ENCODE data around the gene CTBP2. TPM values are rescaled to one million over a fixed set of nuclear protein-coding genes. Genes with fewer than 3 reads are reported as not detected.

The CTBP2 gene
- total RNA-seq, 2 experiments from 2014 or later: 0.17 TPM; not detected in 1

DNA sequence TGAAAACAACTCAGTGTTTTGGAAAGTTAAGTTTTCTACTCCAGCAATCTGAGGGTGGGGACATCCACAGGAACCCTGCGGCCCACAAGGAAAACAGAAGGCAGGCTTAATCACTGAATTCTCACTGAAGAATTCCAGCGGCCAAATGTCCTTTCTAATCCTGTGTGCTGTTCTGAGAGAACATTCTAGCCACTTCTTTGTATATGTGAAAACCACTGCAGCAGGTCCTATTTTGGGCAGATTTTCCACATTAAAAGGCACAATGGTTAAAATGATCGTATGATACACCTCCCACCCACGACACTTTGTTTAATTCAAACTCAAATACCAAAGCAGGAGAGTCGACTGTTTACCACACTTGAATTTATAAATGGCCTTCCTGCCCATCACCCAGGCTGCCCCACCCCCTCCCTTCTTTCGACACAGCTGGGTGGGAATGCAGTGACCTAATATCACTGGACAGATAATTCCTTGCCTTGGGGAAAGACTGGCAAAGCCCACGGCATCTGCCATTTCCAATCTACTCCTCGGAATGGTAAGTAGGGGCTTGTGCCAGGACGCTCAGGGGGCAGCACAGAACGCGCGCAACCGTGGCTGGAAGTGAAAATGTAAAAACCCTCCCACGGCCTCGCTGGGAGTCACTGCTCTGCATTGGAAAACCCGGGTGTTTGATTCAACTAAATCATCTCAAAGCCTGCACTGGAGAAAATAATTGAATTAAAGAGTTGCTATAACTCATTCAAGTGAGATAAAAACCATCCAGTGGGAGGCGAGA lies 67.0 kb downstream of the CTBP2 start:
- Histone ChIP-seq H3K27ac (ENCODE audit: low read depth in 1 of 2, low read length in 2 of 2) (no peak overlapping the region), H3K36me3 (ENCODE audit: insufficient read depth, low read length) (no peaks in the 10 kb centered on the region), H3K4me1 (ENCODE audit: insufficient read depth, low read length) (no peaks in the 10 kb centered on the region), H3K9me3 (ENCODE audit: control insufficient read depth in 1 of 2, insufficient read depth in 1 of 2, low read length in 2 of 2) (peaks cover 0 to 5% of the 10 kb centered on the region in 2 experiments), H3K4me3 (ENCODE audit: low read length) (no peak overlapping the region), H3K27me3 (ENCODE audit: control insufficient read depth in 1 of 2, insufficient read depth in 2 of 2, low read length in 2 of 2) (peaks cover 0 to 4% of the 10 kb centered on the region in 2 experiments)
- no peaks in the 10 kb centered on the region for H3K9me3 Mint-ChIP-seq
- H3K4me1 Mint-ChIP-seq (ENCODE audit: low read depth): no peaks in the 10 kb centered on the region
- no peaks in the 10 kb centered on the region for H3K27me3 Mint-ChIP-seq
- no peak overlapping the region for H3K27ac Mint-ChIP-seq
- ATAC-seq (ENCODE audit: poor library complexity) (no peak), DNase-seq (no peak)
- CTCF ChIA-PET: no interaction called here
- no peaks in the 10 kb centered on the region for H3K36me3 Mint-ChIP-seq (ENCODE audit: low read depth)
- H3K4me3 Mint-ChIP-seq: no peak overlapping the region
- intact Hi-C loops (cut with DNase I, micrococcal nuclease): no loop called here
- POLR2A ChIA-PET: no interaction called here
- TF ChIP-seq, protein P1, sequence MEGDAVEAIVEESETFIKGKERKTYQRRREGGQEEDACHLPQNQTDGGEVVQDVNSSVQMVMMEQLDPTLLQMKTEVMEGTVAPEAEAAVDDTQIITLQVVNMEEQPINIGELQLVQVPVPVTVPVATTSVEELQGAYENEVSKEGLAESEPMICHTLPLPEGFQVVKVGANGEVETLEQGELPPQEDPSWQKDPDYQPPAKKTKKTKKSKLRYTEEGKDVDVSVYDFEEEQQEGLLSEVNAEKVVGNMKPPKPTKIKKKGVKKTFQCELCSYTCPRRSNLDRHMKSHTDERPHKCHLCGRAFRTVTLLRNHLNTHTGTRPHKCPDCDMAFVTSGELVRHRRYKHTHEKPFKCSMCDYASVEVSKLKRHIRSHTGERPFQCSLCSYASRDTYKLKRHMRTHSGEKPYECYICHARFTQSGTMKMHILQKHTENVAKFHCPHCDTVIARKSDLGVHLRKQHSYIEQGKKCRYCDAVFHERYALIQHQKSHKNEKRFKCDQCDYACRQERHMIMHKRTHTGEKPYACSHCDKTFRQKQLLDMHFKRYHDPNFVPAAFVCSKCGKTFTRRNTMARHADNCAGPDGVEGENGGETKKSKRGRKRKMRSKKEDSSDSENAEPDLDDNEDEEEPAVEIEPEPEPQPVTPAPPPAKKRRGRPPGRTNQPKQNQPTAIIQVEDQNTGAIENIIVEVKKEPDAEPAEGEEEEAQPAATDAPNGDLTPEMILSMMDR (IDR thresholded peaks at IDR 0.05): no peak

DNA sequence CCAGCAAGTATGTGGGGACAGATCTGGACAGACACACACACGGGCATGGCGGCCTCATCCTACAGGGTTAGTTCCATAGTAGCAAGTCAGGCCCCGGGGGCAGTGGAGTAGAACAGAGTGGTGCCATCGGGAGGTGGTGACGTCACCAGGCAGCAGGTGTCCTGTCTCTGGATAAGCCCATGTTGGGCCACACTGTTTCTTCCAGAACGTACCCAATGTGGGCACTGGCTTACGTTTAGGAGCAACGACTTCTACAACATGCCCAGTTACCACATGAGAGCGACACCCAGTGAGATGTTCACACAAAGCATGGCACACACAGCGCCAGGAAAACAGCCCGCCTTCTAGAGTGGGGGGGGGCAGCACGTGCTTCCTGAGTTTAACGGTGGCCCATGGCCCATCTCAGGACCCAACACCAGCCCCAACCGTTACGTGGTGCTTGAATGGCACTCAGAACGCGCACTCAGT lies 67.8 kb downstream of the CTBP2 start:
- CTCF ChIA-PET: no interaction called here
- POLR2A ChIA-PET: no interaction called here
- Histone ChIP-seq H3K4me1 (ENCODE audit: insufficient read depth, low read length) (no peaks in the 10 kb centered on the region), H3K36me3 (ENCODE audit: insufficient read depth, low read length) (no peaks in the 10 kb centered on the region), H3K4me3 (ENCODE audit: low read length) (no peak overlapping the region), H3K9me3 (ENCODE audit: control insufficient read depth in 1 of 2, insufficient read depth in 1 of 2, low read length in 2 of 2) (peaks cover 0 to 5% of the 10 kb centered on the region in 2 experiments), H3K27ac (ENCODE audit: low read depth in 1 of 2, low read length in 2 of 2) (no peak overlapping the region), H3K27me3 (ENCODE audit: control insufficient read depth in 1 of 2, insufficient read depth in 2 of 2, low read length in 2 of 2) (peaks cover 0 to 4% of the 10 kb centered on the region in 2 experiments)
- no peaks in the 10 kb centered on the region for H3K36me3 Mint-ChIP-seq (ENCODE audit: low read depth)
- intact Hi-C loops (cut with DNase I, micrococcal nuclease): no loop called here
- ATAC-seq (ENCODE audit: poor library complexity): no peak
- no peaks in the 10 kb centered on the region for H3K4me1 Mint-ChIP-seq (ENCODE audit: low read depth)
- no peaks in the 10 kb centered on the region for H3K9me3 Mint-ChIP-seq
- TF ChIP-seq, protein P1 (IDR thresholded peaks at IDR 0.05): no peak
- DNase-seq: no peak
- H3K27me3 Mint-ChIP-seq: no peaks in the 10 kb centered on the region
- H3K4me3 Mint-ChIP-seq: no peak overlapping the region
- H3K27ac Mint-ChIP-seq: no peak overlapping the region

DNA sequence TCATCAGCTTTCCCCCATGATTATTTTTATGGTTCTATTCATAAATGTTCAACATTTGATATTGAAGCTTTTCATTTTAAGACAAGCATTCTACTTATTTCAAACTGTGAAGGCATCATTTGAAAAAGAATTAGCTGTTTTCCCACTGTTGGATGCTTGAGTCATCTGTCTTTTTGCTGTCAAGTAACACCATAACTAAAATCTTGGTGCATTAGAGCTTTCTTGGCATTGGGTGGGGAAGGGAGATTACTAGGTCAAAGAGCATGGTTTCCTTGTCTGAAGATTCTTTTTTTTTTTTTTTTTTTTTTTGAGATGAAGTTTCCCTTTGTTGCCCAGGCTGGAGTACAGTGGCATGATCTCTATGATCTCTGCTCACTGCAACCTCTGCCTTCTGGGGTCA lies 68.5 kb downstream of the CTBP2 start:
- Mint-ChIP-seq H3K4me3 (no peak overlapping the region), H3K9me3 (no peaks in the 10 kb centered on the region), H3K4me1 (ENCODE audit: low read depth) (no peaks in the 10 kb centered on the region), H3K27me3 (no peaks in the 10 kb centered on the region), H3K27ac (no peak overlapping the region), H3K36me3 (ENCODE audit: low read depth) (no peaks in the 10 kb centered on the region)
- no peak for DNase-seq
- no peaks in the 10 kb centered on the region for H3K36me3 ChIP-seq (ENCODE audit: insufficient read depth, low read length)
- TF ChIP-seq, protein P1 (IDR thresholded peaks at IDR 0.05): no peak
- CTCF ChIA-PET: no interaction called here
- no peak overlapping the region for H3K4me3 ChIP-seq (ENCODE audit: low read length)
- no peaks in the 10 kb centered on the region for H3K4me1 ChIP-seq (ENCODE audit: insufficient read depth, low read length)
- no peak overlapping the region for H3K27ac ChIP-seq (ENCODE audit: low read depth in 1 of 2, low read length in 2 of 2)
- no peak for ATAC-seq (ENCODE audit: poor library complexity)
- H3K9me3 ChIP-seq (ENCODE audit: control insufficient read depth in 1 of 2, insufficient read depth in 1 of 2, low read length in 2 of 2): peaks cover 0 to 5% of the 10 kb centered on the region in 2 experiments
- intact Hi-C loops (cut with DNase I, micrococcal nuclease): no loop called here
- POLR2A ChIA-PET: no interaction called here
- peaks cover 0 to 4% of the 10 kb centered on the region in 2 experiments for H3K27me3 ChIP-seq (ENCODE audit: control insufficient read depth in 1 of 2, insufficient read depth in 2 of 2, low read length in 2 of 2)

All from CD4-positive, alpha-beta T cell (primary cell).